PC-9 (cell line): Measurements from ENCODE around the gene TNFSF9.
"Not testable (repeated sequence)": the region's sequence is repeated elsewhere in the genome, so short reads cannot be mapped to it uniquely, and the experiment has no call there.

ENCODE experiments used
- EZH2 ChIP-seq: fragments of 200-600 bp; sonication (generic); IDR thresholded peaks from 2 replicates; pipeline ENCODE4 v1.8.0; 2017; ENCODE audit warnings: antibody characterized with exemption, low read depth
- TF ChIP-seq, protein P1 (sequence below): fragments of 200-600 bp; sonication (generic); conservative IDR thresholded peaks from 2 replicates; pipeline ENCODE4 v1.6.1; 2017; ENCODE audit warnings: mixed run types, antibody characterized with exemption, mild to moderate bottlenecking, moderate library complexity

DNA sequence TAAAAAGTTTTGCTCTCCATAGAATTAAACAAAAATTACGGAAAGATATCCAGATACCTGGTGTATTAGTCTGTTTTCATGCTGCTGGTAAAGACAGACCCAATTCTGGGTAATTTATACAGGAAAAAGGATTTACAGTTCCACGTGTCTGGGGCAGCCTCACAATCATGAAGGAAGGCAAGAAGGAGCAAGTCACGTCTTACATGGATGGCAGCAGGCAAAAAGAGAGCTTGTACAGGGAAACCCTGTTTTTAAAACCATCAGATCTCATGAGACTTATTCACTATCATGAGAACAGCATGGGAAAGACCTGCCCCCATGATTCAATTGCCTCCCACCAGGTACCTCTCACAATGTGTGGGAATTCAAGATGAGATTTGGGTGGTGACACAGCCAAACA lies 35.9 kb downstream of the TNFSF9 start:
- TF ChIP-seq, protein P1, sequence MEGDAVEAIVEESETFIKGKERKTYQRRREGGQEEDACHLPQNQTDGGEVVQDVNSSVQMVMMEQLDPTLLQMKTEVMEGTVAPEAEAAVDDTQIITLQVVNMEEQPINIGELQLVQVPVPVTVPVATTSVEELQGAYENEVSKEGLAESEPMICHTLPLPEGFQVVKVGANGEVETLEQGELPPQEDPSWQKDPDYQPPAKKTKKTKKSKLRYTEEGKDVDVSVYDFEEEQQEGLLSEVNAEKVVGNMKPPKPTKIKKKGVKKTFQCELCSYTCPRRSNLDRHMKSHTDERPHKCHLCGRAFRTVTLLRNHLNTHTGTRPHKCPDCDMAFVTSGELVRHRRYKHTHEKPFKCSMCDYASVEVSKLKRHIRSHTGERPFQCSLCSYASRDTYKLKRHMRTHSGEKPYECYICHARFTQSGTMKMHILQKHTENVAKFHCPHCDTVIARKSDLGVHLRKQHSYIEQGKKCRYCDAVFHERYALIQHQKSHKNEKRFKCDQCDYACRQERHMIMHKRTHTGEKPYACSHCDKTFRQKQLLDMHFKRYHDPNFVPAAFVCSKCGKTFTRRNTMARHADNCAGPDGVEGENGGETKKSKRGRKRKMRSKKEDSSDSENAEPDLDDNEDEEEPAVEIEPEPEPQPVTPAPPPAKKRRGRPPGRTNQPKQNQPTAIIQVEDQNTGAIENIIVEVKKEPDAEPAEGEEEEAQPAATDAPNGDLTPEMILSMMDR, result not testable (repeated sequence)
- TF ChIP-seq EZH2, result not testable (repeated sequence)
